Measurements from ENCODE around the gene TBL3. TPM values are rescaled to one million over a fixed set of nuclear protein-coding genes. Genes with fewer than 3 reads are reported as not detected.

Gene TBL3
- total RNA-seq, 1 experiment from 2014 or later, result 51.3 TPM

DNA sequence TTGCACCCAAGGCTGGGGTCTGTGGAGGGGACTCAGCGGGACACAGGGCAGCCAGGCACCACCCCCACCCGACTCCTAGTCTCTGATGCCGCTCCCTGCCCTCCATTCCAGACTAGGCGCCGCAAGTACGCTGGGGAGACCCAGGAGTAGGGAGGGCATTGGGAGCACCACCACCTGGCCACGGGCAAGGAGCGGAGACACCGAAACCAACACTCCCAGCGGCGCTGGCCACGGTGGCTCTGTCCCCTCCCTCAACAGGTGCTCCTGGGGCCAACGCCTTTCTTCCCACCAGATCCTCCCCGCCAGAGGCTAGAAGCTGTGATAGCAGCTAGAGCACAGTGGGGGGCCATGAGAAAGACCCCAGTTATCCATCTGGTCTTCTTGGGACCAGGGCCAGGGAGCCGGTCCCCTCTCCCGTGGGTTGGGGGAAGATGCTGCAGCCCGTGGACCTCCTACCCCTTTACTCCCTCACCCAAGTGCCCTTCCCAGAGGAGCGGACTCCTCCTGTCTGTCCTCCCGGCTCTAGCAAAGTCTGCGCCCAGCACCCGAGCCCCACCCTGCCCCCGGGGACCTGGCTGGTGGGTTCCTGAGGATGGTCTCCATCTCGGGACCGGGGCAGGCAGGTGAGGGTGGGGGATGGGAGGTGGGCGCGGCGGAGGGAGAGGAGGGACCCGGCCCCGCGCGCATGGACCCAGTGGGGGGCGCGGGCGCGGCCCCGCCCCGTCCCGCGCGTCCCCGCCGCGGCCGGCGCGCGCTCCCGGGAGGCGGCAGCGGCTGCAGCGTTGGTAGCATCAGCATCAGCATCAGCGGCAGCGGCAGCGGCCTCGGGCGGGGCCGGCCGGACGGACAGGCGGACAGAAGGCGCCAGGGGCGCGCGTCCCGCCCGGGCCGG, 17.6 kb downstream of the TBL3 start, which contains the start of gene SYNGR3:
SYNGR3 (plus strand) TSS at position 762 of the 892 bp plus-strand sequence. CDS start 133 bp downstream, outside the sequence.
- DNase-seq, result no peak
- BruUV-seq (replicated peaks), result no TSS peak
- Histone ChIP-seq H3K4me3 (peak within 1 kb of the TSS; percentile 45), H3K27me3 (ENCODE audit: insufficient read depth, low read depth) (no peaks in the 10 kb centered on the region), H2AFZ (peak within 1 kb of the TSS; percentile 65; the same call in 1 of the 2 replicates), H3K4me1 (replicated peaks; ENCODE audit: insufficient read depth) (peaks cover 39% of the 10 kb centered on the region), H3K4me2 (peak within 1 kb of the TSS; percentile 81), H3F3A (ENCODE audit: insufficient read depth, low read depth) (peaks cover 63% of the 10 kb centered on the region), H3K36me3 (ENCODE audit: low read depth) (no peaks in the 10 kb centered on the region; the same call in 1 of the 2 replicates), H3K9me3 (ENCODE audit: insufficient read depth, low read depth) (no peaks in the 10 kb centered on the region), H3K79me2 (ENCODE audit: low read depth) (peaks cover 15% of the 10 kb centered on the region), H3K9me2 (ENCODE audit: insufficient read depth) (no peaks in the 10 kb centered on the region), H3K27ac (no peak within 1 kb of the TSS), H4K20me1 (ENCODE audit: insufficient read depth) (no peaks in the 10 kb centered on the region)
- TF ChIP-seq EZH2 (IDR thresholded peaks at IDR 0.05; ENCODE audit: low read depth) (no peak), CTCF (conservative IDR thresholded peaks at IDR 0.05) (no peak)
- ChIA-PET POLR2A (ENCODE audit: unreplicated experiment) (no interaction called here), CTCF (no interaction called here)
- intact Hi-C loops (cut with micrococcal nuclease; ENCODE audit: unreplicated experiment), result no loop called here

- ChIA-PET POLR2A (ENCODE audit: unreplicated experiment) (no interaction called here), CTCF (no interaction called here)
- Histone ChIP-seq H3K9me3 (ENCODE audit: insufficient read depth, low read depth) (no peaks in the 10 kb centered on the region), H3K36me3 (ENCODE audit: low read depth) (no peaks in the 10 kb centered on the region; the same call in 1 of the 2 replicates), H3K27ac (no peak overlapping the region), H3F3A (ENCODE audit: insufficient read depth, low read depth) (peaks cover 60% of the 10 kb centered on the region), H3K79me2 (ENCODE audit: low read depth) (peaks cover 9% of the 10 kb centered on the region), H4K20me1 (ENCODE audit: insufficient read depth) (no peaks in the 10 kb centered on the region), H3K9me2 (ENCODE audit: insufficient read depth) (no peaks in the 10 kb centered on the region), H3K4me3 (peak overlapping the region; percentile 45; the same call in 1 of the 2 replicates), H3K27me3 (ENCODE audit: insufficient read depth, low read depth) (no peaks in the 10 kb centered on the region), H3K4me1 (replicated peaks; ENCODE audit: insufficient read depth) (peaks cover 37% of the 10 kb centered on the region), H3K4me2 (peak overlapping the region; percentile 81), H2AFZ (no peak overlapping the region)
- intact Hi-C loops (cut with micrococcal nuclease; ENCODE audit: unreplicated experiment), result no loop called here
- no peak for DNase-seq
- no TSS peak for BruUV-seq (replicated peaks)
- TF ChIP-seq CTCF (conservative IDR thresholded peaks at IDR 0.05), result no peak
- no peak for TF ChIP-seq EZH2 (IDR thresholded peaks at IDR 0.05; ENCODE audit: low read depth)
Observed at GRCh38 chr16:1990101-1990350, 18.2 kb downstream of the TBL3 start.

GRCh38 chr16:1990351-1991134, 18.7 kb downstream of the TBL3 start:
- peak overlapping the region; percentile 81 for H3K4me2 ChIP-seq
- intact Hi-C loops (cut with micrococcal nuclease; ENCODE audit: unreplicated experiment), result no loop called here
- no peaks in the 10 kb centered on the region for H3K27me3 ChIP-seq (ENCODE audit: insufficient read depth, low read depth)
- no peak for DNase-seq
- H3K4me1 ChIP-seq (replicated peaks; ENCODE audit: insufficient read depth), result peaks cover 32% of the 10 kb centered on the region
- CTCF ChIA-PET, result no interaction called here
- H3K36me3 ChIP-seq (ENCODE audit: low read depth), result no peaks in the 10 kb centered on the region; the same call in 1 of the 2 replicates
- H2AFZ ChIP-seq, result peak overlapping the region; percentile 65; the same call in 1 of the 2 replicates
- no peaks in the 10 kb centered on the region for H3K9me3 ChIP-seq (ENCODE audit: insufficient read depth, low read depth)
- H3K9me2 ChIP-seq (ENCODE audit: insufficient read depth), result no peaks in the 10 kb centered on the region
- no peak for TF ChIP-seq CTCF (conservative IDR thresholded peaks at IDR 0.05)
- TF ChIP-seq EZH2 (IDR thresholded peaks at IDR 0.05; ENCODE audit: low read depth), result no peak
- BruUV-seq (replicated peaks), result TSS peak; percentile 17
- POLR2A ChIA-PET (ENCODE audit: unreplicated experiment), result no interaction called here
- H3F3A ChIP-seq (ENCODE audit: insufficient read depth, low read depth), result peaks cover 61% of the 10 kb centered on the region
- H4K20me1 ChIP-seq (ENCODE audit: insufficient read depth), result no peaks in the 10 kb centered on the region
- H3K27ac ChIP-seq, result no peak overlapping the region
- H3K79me2 ChIP-seq (ENCODE audit: low read depth), result peaks cover 4% of the 10 kb centered on the region
- H3K4me3 ChIP-seq, result peak overlapping the region; percentile 45
